BLaER1 (cell line): ENCODE measurements around the gene AK8.
A peak's percentile ranks its signal among the peaks of the same experiment; 100 is the strongest.
"Not testable (repeated sequence)": the region's sequence is repeated elsewhere in the genome, so short reads cannot be mapped to it uniquely, and the experiment has no call there.

Experiments used
- H3K27ac ChIP-seq: shearing (Covaris generic); formaldehyde crosslinking; 2 replicates; pipeline ENCODE4 v1.8.1; 2022
- H3K27me3 ChIP-seq: shearing (Covaris generic); formaldehyde crosslinking; 2 replicates; pipeline ENCODE4 v1.8.1; 2022
- H3K36me3 ChIP-seq: shearing (Covaris generic); formaldehyde crosslinking; 2 replicates; pipeline ENCODE4 v1.8.1; 2022
- H3K4me1 ChIP-seq: shearing (Covaris generic); formaldehyde crosslinking; 2 replicates; pipeline ENCODE4 v1.8.1; 2022
- H3K4me2 ChIP-seq: shearing (Covaris generic); formaldehyde crosslinking; 2 replicates; pipeline ENCODE4 v1.8.1; 2022
- H3K4me3 ChIP-seq: shearing (Covaris generic); formaldehyde crosslinking; 2 replicates; pipeline ENCODE4 v1.8.1; 2022
- H3K9ac ChIP-seq: shearing (Covaris generic); formaldehyde crosslinking; 2 replicates; pipeline ENCODE4 v1.8.1; 2022
- H3K9me3 ChIP-seq: shearing (Covaris generic); formaldehyde crosslinking; 2 replicates; pipeline ENCODE4 v1.8.1; 2022
- H4K20me1 ChIP-seq: shearing (Covaris generic); formaldehyde crosslinking; 2 replicates; pipeline ENCODE4 v1.8.1; 2022
- Cebpa-rat ChIP-seq: shearing (Covaris generic); IDR thresholded peaks from 2 replicates; pipeline ENCODE4 v1.8.1; 2022

Gene AK8

DNA sequence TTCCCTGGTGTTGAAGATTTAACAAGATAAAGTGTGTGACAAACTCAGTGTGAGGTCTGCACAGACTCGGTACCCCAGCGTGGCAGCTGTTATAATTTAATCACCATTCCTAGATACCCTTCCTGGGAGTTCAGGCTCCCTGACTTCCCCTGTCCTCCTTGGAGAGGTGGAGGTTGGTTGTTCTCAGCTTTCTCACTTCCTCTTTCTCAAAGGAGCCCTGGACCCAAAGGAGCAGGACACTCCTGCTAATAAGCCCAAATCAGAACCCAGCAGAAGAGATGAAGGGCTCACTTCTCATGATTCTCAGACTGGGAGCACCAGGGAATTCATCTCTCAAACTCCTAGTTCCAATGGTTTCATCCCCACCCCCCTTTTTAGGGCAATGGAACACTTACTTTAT is 149.6 kb downstream of the AK8 start:
- H3K9me3 ChIP-seq = no peaks in the 10 kb centered on the region
- H3K27me3 ChIP-seq = peaks cover 9% of the 10 kb centered on the region
- no peak overlapping the region for H3K4me3 ChIP-seq
- H3K36me3 ChIP-seq = no peaks in the 10 kb centered on the region
- no peak overlapping the region for H3K9ac ChIP-seq
- peaks cover 47% of the 10 kb centered on the region for H3K4me1 ChIP-seq
- no peak for TF ChIP-seq Cebpa-rat
- H3K4me2 ChIP-seq = peak overlapping the region; percentile 1; the same call in 1 of the 2 replicates
- H4K20me1 ChIP-seq = no peaks in the 10 kb centered on the region
- no peak overlapping the region for H3K27ac ChIP-seq

DNA sequence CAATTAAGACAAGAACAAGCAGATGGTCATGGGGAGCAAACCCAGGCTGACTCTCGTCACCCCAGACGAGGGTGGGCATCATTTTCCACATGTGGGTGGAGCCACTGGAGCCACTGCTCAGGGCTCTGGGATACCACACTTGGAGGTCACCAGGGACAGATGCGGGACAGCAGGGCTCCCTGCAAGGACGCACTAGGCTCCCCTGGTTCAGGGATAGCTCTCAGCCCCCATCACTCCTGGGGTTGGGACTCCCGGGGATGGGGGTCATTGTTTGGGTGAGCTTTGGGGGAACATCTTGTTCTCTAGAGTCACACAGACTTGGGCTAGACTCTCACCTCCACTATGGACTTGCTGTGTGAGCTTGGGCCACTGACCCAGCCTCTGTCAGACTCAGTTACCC is 150.0 kb downstream of the AK8 start:
- H3K9ac ChIP-seq = no peak overlapping the region
- peaks cover 43% of the 10 kb centered on the region for H3K4me1 ChIP-seq
- H3K27me3 ChIP-seq = peaks cover 5% of the 10 kb centered on the region; the same call in 1 of the 2 replicates
- no peak overlapping the region for H3K4me3 ChIP-seq
- H3K9me3 ChIP-seq = no peaks in the 10 kb centered on the region
- no peaks in the 10 kb centered on the region for H3K36me3 ChIP-seq
- H3K27ac ChIP-seq = no peak overlapping the region
- no peak overlapping the region for H3K4me2 ChIP-seq
- TF ChIP-seq Cebpa-rat = no peak
- no peaks in the 10 kb centered on the region for H4K20me1 ChIP-seq

DNA sequence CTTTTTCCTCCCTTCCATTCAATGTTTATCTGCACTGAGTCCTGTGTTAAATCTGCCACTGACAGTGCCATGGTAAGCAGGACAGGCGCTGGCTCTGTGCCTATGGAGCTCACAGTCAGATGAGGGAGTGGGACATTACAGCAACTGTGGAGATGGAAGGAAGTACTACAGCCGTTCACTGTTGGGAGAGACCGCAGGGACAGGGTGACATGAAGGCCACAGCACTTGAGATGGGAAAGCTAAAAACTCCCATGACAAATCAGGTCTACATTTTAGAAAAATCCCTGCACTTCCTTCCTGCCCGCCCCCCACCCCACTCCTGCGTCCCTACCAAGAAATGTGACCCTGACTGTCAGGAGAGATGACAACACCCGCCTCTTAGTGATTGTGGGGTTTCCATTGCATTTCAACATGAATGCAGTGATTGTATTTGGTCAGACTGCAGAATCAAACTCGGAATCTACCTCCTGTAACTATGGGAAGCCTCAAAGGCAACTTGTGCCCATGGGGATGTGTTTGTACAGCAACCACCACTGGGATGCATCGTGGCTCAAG is 151.4 kb downstream of the AK8 start:
- H3K4me3 ChIP-seq = no peak overlapping the region
- TF ChIP-seq Cebpa-rat = no peak
- no peaks in the 10 kb centered on the region for H3K27me3 ChIP-seq
- no peak overlapping the region for H3K27ac ChIP-seq
- no peaks in the 10 kb centered on the region for H3K9me3 ChIP-seq
- H3K9ac ChIP-seq = no peak overlapping the region
- H3K4me1 ChIP-seq = peaks cover 33% of the 10 kb centered on the region
- no peaks in the 10 kb centered on the region for H4K20me1 ChIP-seq
- H3K4me2 ChIP-seq = no peak overlapping the region
- H3K36me3 ChIP-seq = no peaks in the 10 kb centered on the region

DNA sequence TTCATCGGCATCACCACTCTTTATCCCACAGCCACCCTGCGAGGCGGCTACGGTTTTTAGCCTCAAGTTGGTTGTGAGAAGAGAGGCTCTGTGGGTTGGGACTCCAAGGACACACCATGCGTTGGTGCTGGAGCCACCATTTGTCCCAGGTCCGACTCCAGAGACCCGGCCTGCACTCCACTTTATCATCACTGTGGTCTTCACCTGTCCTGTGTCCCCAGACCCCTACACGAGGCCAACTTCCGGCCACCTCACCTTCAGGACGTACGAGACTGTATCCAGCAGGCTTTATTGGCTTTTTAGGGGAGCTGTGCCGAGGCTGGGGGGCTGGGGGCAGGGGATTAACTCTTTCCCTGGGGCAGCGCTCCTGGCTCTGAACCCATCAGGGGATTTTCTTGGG is 152.8 kb downstream of the AK8 start:
- no peak for TF ChIP-seq Cebpa-rat
- Histone ChIP-seq H3K9me3 (no peaks in the 10 kb centered on the region), H4K20me1 (no peaks in the 10 kb centered on the region), H3K9ac (no peak overlapping the region), H3K27me3 (no peaks in the 10 kb centered on the region), H3K4me1 (peaks cover 19% of the 10 kb centered on the region), H3K4me2 (no peak overlapping the region), H3K4me3 (no peak overlapping the region), H3K36me3 (no peaks in the 10 kb centered on the region), H3K27ac (no peak overlapping the region)

DNA sequence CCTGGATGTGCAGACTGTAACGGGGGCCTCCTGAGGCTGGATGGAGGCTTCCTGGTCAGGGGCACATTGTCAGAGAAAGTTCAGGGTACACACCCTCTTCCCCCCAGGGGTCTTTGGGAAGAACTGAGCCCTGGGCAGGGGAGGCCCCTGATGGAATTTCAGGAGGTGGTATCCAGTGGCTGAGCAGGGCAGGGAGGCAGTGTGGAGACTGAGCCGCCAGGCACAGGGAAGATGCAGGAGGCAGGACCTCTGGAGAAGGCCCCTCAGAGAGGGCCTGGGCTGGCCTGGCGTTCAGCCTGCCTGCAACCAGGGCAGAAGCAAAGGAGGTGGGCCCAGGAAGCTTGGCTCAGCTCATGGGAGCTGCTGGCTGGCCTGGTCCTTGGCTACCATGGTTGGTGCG is 154.3 kb downstream of the AK8 start:
- no peak overlapping the region for H3K27ac ChIP-seq
- H3K9ac ChIP-seq = no peak overlapping the region
- TF ChIP-seq Cebpa-rat = no peak
- H3K4me1 ChIP-seq = peaks cover 6% of the 10 kb centered on the region
- no peak overlapping the region for H3K4me3 ChIP-seq
- H3K4me2 ChIP-seq = no peak overlapping the region
- no peaks in the 10 kb centered on the region for H3K27me3 ChIP-seq
- H3K36me3 ChIP-seq = no peaks in the 10 kb centered on the region
- no peaks in the 10 kb centered on the region for H4K20me1 ChIP-seq
- H3K9me3 ChIP-seq = no peaks in the 10 kb centered on the region

DNA sequence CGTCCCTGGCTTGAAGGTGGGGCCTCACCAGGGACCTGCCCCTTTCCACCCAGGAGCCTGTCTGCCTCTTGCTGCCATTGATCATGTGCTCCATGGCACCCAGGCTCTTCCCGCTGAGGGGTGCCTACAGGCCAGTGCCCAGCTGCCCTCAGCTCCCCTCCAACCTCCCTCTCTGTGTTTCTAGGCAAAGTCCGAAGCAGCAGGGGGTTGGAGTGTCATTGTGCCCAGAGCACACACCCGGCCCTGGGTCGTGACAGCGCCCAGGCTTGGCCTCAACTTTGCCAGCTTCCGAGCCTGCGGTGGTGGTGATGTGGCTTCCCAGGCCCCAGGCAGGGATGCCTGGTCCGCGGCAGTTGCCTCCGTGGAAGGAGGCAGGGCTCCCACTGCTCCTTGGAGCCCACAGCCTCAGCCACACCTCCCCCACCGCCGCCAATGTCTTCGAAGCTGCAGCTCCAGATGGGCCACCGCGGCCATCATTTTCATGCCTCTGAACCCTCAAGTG is 155.5 kb downstream of the AK8 start:
- no peak for TF ChIP-seq Cebpa-rat
- Histone ChIP-seq H3K27ac (no peak overlapping the region), H3K4me2 (no peak overlapping the region), H3K36me3 (no peaks in the 10 kb centered on the region), H3K4me1 (0 out of 2 replicates have a peak, but pooled peaks cover 6% of the 10 kb centered on the region), H4K20me1 (no peaks in the 10 kb centered on the region), H3K9ac (no peak overlapping the region), H3K9me3 (no peaks in the 10 kb centered on the region), H3K4me3 (no peak overlapping the region), H3K27me3 (no peaks in the 10 kb centered on the region)

DNA sequence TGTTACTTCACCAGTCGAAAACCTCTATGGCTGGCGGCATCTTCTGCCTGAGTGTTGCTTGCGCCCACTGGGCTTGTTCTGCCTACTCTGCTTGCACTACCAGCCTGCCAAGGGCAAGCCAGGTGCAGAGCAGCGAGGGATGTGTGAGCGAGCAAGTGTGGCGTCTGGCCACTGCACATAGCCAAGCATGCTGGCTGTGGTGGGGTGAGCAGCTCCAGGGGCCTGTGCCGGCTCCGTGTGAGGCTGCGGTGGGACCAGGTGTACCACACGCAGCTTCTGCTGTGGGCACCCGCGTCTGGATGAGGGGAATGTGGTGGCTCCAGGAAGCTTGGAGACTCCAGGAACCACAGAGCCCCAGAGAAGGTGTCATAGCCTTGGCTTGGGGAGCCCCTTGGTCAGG is 156.4 kb downstream of the AK8 start:
- no peaks in the 10 kb centered on the region for H4K20me1 ChIP-seq
- H3K27me3 ChIP-seq = no peaks in the 10 kb centered on the region
- H3K9me3 ChIP-seq = no peaks in the 10 kb centered on the region

DNA sequence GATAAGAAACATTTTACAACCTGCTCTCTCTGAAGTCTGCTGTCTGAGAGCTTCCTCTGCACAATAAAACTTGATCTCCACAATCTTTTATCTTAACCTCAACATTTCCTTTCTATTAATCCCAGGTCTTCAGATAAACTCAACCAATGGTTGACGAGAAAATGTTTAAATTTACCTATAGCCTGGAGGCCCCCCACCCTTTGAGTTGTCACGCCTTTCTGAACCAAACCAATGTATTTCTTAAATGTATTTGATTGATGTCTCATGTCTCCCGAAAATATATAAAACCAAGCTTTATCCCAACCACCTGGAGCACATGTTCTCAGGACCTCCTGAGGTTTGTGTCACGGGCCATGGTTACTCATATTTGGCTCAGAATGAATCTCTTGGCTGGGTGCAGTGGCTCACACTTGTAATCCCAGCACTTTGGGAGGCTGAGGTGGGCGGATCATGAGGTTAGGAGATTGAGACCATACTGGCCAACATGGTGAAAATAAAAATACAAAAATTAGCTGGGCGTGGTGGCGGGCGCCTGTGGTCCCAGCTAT is 159.6 kb downstream of the AK8 start:
- H3K36me3 ChIP-seq, H3K27me3 ChIP-seq: not testable (repeated sequence)

More for the DNA sequence above, 156.4 kb downstream of the AK8 start:
- H3K4me1 ChIP-seq = 0 out of 2 replicates have a peak, but pooled peaks cover 6% of the 10 kb centered on the region
- no peak overlapping the region for H3K4me3 ChIP-seq
- no peak for TF ChIP-seq Cebpa-rat
- H3K9ac ChIP-seq = no peak overlapping the region
- H3K27ac ChIP-seq = no peak overlapping the region
- H3K36me3 ChIP-seq = no peaks in the 10 kb centered on the region
- H3K4me2 ChIP-seq = no peak overlapping the region

DNA sequence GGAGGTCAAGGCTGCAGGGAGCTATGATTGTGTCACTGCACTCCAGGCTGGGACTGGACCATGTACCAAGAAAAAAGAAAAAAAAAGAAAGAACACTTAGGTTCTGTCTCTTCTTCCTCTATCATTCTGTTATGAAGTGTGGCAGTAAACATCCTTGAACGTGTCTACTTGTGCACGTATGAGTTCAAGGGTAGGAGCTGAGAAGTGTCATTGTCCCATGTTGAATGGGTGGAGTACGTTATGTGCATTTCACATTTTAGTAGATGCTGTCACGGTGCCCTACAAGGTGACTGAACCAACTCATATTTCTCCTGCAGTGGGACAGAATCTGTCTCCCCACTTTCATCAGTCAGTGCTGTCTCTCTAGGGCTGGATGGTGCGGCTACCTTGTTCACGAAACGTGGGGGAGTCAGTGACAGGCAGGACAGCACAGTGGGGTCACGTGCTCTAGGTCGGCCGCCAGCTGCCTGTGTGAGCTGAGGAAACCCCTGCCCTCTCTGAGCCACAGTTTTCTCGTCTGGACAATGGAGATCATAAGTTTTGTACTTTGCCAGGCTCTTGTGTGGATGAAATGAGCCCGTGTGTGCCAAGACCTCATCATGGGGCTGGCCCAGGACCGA is 160.6 kb downstream of the AK8 start:
- H3K9me3 ChIP-seq = no peaks in the 10 kb centered on the region
- TF ChIP-seq Cebpa-rat = no peak
- H4K20me1 ChIP-seq = no peaks in the 10 kb centered on the region
- no peak overlapping the region for H3K9ac ChIP-seq
- no peaks in the 10 kb centered on the region for H3K27me3 ChIP-seq
- 0 out of 2 replicates have a peak, but pooled peaks cover 6% of the 10 kb centered on the region for H3K4me1 ChIP-seq
- H3K4me3 ChIP-seq = no peak overlapping the region
- H3K27ac ChIP-seq = no peak overlapping the region
- no peaks in the 10 kb centered on the region for H3K36me3 ChIP-seq
- H3K4me2 ChIP-seq = no peak overlapping the region

More for the DNA sequence above, 159.6 kb downstream of the AK8 start:
- not testable (repeated sequence) for H3K27ac ChIP-seq, H4K20me1 ChIP-seq, H3K4me1 ChIP-seq, H3K9ac ChIP-seq, H3K4me3 ChIP-seq, H3K9me3 ChIP-seq
- peak overlapping the region; percentile 22; the same call in 1 of the 2 replicates for H3K4me2 ChIP-seq

DNA sequence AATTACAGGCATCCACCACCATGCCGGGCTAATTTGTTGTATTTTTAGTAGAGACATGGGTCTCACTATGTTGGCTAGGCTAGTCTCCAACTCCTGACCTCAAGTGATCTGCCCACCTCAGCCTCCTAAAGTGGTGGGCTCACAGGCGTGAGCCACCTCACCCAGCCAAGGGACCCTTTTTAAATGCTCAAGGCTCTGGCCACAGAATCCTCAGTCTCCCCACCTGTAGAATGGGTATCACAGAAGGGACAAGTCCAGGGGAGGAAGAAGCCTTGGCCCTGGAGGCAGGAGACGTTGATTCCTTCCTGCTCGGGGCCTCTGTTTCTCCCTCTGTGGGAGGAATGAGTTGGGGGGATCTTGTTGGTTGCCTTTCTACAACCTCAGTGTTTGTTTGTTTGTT is 162.1 kb downstream of the AK8 start:
- no peaks in the 10 kb centered on the region for H3K27me3 ChIP-seq
- H3K4me1 ChIP-seq = 0 out of 2 replicates have a peak, but pooled peaks cover 6% of the 10 kb centered on the region
- no peaks in the 10 kb centered on the region for H4K20me1 ChIP-seq
- H3K9ac ChIP-seq = no peak overlapping the region
- no peak overlapping the region for H3K4me3 ChIP-seq
- H3K27ac ChIP-seq = no peak overlapping the region
- no peak for TF ChIP-seq Cebpa-rat
- H3K4me2 ChIP-seq = no peak overlapping the region
- no peaks in the 10 kb centered on the region for H3K36me3 ChIP-seq
- H3K9me3 ChIP-seq = no peaks in the 10 kb centered on the region
